Stimulated activated CD4-positive, alpha-beta T cell treated with anti-CD3 and anti-CD28 coated beads, Interleukin-15, amount 100 ng/mL, for 24 hours (primary cell): ENCODE data around the gene STIM2.
"Not testable (repeated sequence)": the region's sequence is repeated elsewhere in the genome, so short reads cannot be mapped to it uniquely, and the experiment has no call there.

ENCODE experiments used
- DNase-seq: peaks from one replicate; pipeline ENCODE4 v3.0.0-alpha.2; 2020

Gene STIM2

DNA sequence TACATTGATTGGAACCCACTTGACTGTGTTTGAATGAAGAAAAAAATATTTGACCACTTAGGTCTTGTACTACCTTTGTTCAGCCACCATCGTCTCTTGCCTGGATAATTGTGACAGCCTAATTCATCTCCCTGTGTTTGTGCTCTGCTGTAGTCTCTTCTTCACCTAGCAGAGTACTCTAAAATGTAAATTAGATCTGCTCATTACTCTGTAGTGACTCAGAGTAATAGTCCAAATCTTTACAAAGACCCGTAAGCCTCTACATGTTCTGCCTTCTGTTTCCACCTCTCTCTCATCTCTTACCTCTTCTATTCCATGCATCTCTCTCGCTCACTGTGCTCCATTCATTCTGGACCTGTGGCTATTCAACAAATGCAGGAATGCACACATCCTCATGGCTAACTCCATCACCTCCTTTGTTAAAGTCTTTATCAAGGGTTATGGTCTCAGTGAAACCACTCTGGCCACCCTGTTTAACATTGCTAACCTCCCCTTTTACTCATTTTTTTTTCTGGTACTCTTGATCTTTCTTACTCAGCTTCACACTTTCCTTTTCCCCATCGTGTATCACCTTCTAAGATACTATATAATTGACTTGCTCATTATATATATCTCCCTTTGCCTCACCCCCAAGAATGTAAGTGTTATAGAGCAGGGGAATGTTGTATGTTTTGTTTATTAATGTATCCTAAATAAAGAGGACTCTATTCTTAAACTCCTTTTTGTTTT, 98.4 kb downstream of the STIM2 start:
- DNase-seq, result no peak

- no peak for DNase-seq
Observed at GRCh38 chr4:26959654-26960047, 99.0 kb downstream of the STIM2 start.

- DNase-seq, result no peak
Observed at GRCh38 chr4:26962720-26963119, 102.1 kb downstream of the STIM2 start.

DNA sequence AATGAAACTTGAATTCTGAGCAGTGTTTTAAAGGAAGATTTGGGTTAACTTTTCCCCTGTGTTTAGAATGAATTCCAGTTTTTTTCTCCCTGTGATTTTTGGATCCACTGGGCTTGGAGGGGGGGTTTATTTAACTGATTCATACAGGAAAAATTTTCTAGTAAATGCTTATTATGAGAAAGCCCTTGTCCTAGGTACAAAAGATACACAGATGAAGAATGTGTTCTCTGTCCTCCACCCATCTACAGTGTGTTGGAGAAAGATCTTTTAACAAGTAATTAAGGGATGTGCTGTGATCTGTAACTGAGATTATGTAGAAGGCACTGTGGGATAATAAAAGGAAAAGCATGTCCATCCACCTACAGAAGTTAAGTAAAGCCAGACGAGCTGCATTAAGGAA, 103.9 kb downstream of the STIM2 start:
- DNase-seq, result no peak

DNA sequence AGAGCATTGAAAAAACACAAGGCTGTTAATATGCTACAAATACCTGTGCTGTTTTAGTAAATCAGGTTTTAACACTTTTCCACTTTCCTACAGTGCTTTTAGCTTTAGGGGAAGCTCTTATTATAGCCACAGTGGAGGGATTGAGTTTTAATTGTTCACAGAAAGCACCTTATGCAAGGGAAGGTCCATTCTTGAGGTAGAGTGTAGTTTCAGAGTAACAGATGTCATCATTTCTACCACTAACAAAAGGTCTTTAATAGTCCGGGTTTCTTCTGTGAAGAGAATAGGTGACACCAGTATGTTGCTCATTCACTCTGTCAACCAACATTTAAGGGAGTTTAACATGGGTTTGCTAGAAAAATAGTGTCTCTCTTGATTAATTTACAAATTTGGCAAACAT, 104.4 kb downstream of the STIM2 start:
- no peak for DNase-seq

DNA sequence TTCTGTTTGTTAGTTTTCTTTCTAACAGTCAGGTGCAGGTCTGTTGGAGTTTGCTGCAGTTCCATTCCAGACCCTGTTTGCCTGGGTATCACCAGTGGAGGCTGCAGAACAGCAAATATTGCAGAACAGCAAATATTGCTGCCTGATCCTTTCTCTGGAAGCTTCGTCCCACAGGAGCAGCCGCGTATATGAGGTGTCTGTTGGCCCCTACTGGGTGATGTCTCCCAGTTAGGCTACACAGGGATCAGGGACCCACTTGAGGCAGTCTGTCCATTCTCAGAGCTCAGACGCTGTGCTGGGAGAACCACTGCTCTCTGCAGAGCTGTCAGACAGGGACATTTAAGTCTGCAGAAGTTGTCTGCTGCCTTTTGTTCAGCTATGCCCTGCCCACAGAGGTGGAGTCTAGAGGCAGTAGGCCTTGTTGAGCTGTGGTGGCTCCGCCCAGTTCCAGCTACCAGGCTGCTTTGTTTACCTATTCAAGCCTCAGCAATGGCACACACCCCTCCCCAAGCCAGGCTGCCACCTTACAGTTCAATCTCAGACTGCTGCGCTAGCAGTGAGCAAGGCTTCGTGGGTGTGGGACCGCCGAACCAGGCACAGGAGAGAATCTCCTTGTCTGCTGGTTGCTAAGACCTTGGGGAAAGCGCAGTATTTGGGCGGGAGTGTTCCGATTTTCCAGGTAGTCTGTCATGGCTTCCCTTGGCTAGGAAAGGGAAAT, 115.0 kb downstream of the STIM2 start:
- not testable (repeated sequence) for DNase-seq

- DNase-seq, result no peak
Observed at GRCh38 chr4:26978387-26979053, 117.9 kb downstream of the STIM2 start.

- DNase-seq, result no peak
Observed at GRCh38 chr4:26984896-26985295, 124.3 kb downstream of the STIM2 start.

DNA sequence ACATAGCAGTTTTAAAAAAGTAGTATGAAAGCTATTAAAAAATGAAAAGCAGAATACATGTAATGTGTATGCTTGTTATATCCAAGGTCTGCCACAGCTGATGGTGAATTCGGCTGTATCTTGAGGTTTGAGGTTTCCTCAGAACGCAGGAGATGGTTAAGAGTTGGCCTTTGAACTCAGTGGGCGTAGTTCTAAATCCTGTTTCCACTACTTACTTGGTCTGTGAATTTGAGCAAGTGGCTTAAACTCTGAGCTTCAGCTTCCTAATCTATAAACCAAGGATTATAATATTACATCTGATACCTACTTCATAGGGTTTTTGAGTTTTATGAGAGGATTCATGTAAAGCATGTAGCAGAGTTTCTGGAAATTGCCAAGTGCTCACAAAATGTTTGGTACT, 125.2 kb downstream of the STIM2 start:
- DNase-seq, result peak; percentile 42

DNA sequence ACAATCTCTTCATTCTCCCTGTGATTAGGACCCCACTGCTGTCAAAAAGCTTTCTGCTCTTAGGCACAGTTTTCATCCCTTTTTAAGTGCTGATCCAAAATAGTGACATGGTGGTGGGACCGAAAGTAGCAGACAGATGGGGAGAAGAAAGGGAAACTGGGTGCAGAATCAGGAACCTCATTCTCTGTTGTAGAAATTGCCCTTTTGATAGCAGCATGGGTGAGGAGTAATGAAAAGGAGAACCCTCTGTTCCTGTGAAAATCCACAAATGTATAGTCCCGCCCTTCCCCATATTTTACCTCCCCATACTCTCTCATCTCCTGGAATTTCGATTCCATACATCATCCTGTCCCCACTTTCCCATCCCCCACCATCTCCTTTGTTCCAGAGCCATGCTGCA, 126.5 kb downstream of the STIM2 start:
- no peak for DNase-seq

DNA sequence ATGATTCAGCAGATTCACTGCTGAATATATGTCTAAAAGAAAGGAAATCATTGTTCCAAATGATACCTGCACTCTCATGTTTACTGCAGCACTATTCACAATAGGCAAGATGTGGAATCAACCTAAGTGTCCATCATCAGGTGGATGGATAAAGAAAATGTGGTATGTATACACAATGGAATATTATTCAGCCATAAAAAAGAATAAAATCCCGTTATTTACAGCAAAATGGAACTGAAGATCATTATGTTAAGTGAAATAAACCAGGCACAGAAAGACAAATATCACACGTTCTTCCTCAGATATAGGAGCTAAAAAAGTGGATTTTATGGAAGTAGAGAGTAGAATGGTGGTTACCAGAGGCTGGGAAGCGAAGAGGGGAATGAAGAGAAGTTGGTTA, 130.4 kb downstream of the STIM2 start:
- DNase-seq, result no peak

DNA sequence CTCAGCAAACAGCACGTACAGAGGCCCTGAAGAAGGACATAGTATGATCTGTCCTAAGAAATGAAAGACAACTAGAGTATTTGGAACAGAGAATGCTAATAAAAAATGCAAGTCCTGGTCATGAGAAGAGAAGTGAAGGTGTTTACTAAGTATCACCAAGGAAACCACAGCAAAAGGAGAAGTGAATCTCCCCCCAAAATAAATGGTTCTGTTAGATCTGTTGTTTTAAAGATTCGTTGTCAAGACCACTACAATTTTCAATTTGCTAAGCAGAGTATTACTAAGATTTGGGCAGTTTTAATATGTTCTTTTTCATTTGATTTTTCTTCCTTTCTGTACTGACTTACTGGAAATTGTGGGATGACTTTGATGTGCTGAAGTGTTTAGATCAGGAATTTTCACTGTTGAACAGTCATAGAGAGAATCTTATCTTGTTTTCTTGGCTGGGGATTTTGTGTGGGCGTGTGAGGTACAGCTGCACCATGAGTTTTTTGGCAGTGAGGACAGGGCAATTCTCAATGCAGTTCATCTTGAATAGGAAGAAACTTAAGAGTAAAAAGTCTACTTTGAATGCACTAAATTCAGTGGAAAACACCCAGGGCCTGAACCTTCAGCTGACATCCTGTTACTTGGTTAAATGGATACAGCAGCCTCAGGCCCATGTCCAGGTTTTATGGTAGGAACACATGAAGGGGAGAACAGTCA, 132.2 kb downstream of the STIM2 start:
- peak; percentile 63 for DNase-seq

DNA sequence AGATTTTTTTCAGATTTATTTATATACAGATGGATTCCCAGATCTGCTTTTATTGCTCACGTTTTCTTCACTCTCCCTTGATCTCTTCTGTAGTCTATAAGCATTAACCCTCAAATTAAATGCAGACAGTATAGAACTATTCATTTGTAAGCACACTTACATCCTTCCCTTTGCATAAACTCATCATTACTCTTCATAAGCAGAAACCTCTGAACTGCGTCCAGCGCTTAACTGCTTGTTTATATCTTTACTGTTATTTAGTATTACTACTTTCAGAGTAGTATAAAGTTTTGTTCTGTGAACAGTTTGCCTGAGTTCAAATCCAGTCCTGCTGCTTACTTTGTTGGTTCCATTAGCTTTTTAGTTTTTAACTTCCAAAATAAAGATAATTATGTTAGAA, 132.9 kb downstream of the STIM2 start:
- DNase-seq, result no peak

DNA sequence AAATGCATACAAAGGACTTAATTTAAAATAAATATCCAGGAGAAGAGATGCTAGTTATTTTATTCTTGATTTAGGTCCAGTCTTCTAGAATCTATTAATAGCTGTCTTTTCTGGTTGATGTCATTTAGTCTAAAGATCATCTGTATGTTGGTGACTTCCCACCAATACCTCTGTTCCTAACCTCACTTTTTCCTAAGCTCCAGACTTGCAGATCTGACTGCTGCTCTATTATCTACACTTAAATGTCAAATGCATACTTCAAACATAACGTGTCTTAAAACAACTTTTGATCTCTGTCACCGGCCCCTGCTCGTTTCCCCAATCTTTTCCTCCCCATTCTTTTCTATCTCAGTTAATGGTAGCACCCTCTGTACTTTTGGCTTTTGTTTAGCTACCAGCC, 133.3 kb downstream of the STIM2 start:
- DNase-seq, result no peak

GRCh38 chr4:26995316-26995715, 134.7 kb downstream of the STIM2 start:
- no peak for DNase-seq

DNA sequence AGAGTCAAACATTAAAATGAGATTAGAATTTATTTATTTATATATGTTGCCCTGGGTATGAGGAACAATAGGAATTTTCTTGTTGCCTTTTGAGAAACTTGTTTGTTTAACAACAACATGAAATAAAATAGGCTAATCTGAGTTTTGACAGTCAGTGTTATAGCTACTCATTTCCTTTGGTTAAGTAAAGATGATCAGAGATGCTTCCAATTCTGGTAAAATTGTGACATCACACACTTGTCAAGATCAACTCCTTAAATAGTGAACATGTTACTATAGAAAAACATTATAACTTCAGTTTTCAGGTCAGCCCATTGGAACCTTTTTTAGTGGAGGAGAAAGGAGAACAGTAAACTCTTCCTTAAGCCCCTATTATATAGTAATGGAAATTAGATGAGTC, 136.1 kb downstream of the STIM2 start:
- DNase-seq, result no peak

- DNase-seq, result no peak
Observed at GRCh38 chr4:26999689-27000088, 139.0 kb downstream of the STIM2 start.

GRCh38 chr4:27000122-27000521, 139.5 kb downstream of the STIM2 start:
- DNase-seq, result no peak

- DNase-seq, result no peak
Observed at GRCh38 chr4:27000820-27001219, 140.2 kb downstream of the STIM2 start.

- no peak for DNase-seq
Observed at GRCh38 chr4:27001398-27002164, 140.9 kb downstream of the STIM2 start.

- DNase-seq, result peak; percentile 52
Observed at GRCh38 chr4:27003642-27004113, 143.0 kb downstream of the STIM2 start.

DNA sequence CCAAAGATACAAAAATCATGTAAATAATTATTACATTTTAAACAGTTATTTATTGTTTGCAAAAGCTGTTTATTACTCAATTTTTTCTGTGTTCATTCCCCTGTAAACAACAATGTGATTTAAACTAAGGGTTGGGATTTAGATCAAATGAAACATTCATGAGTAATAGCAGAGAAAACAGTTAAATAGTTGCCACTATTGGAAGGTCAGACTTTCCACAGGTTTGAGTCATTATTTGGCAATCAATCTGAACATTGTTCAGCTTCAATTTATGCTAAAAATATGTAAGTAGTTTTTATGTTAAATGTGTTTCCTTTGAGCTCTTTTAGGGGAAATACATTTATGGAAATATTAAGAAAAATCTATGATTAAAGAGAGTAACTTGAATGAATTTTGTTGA, 144.9 kb downstream of the STIM2 start:
- no peak for DNase-seq
